Prostate gland (tissue), 2 donors: ENCODE measurements around the gene HEPACAM.

Experiments
- POLR2AphosphoS5 ChIP-seq: sonication (generic); formaldehyde crosslinking; IDR thresholded peaks from one replicate; pipeline ENCODE4 v1.6.1; 2017; ENCODE audit warnings: antibody characterized with exemption
- TF ChIP-seq, protein P1 (sequence below), 4 experiments: fragments of 200-600 bp in 2 of 4; fragments of 450-650 bp in 2 of 4; sonication (generic) in 2 of 4; IDR thresholded peaks; 1 replicate in 3 of 4; 2 replicates in 1 of 4; pipeline ENCODE4 v1.5.1; 2016 to 2019; ENCODE audit warnings: antibody characterized with exemption in 4 of 4, mild to moderate bottlenecking in 2 of 4, moderate library complexity in 2 of 4

GRCh38 chr11:124875943-124876817, 59.7 kb downstream of the HEPACAM start:
- TF ChIP-seq, protein P1, sequence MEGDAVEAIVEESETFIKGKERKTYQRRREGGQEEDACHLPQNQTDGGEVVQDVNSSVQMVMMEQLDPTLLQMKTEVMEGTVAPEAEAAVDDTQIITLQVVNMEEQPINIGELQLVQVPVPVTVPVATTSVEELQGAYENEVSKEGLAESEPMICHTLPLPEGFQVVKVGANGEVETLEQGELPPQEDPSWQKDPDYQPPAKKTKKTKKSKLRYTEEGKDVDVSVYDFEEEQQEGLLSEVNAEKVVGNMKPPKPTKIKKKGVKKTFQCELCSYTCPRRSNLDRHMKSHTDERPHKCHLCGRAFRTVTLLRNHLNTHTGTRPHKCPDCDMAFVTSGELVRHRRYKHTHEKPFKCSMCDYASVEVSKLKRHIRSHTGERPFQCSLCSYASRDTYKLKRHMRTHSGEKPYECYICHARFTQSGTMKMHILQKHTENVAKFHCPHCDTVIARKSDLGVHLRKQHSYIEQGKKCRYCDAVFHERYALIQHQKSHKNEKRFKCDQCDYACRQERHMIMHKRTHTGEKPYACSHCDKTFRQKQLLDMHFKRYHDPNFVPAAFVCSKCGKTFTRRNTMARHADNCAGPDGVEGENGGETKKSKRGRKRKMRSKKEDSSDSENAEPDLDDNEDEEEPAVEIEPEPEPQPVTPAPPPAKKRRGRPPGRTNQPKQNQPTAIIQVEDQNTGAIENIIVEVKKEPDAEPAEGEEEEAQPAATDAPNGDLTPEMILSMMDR (IDR thresholded peaks at IDR 0.05), result peak; percentile 37 to 88 (median 68)
- peak; percentile 61 for TF ChIP-seq POLR2AphosphoS5
